ENCODE data around the gene DDX51.

Gene DDX51

DNA sequence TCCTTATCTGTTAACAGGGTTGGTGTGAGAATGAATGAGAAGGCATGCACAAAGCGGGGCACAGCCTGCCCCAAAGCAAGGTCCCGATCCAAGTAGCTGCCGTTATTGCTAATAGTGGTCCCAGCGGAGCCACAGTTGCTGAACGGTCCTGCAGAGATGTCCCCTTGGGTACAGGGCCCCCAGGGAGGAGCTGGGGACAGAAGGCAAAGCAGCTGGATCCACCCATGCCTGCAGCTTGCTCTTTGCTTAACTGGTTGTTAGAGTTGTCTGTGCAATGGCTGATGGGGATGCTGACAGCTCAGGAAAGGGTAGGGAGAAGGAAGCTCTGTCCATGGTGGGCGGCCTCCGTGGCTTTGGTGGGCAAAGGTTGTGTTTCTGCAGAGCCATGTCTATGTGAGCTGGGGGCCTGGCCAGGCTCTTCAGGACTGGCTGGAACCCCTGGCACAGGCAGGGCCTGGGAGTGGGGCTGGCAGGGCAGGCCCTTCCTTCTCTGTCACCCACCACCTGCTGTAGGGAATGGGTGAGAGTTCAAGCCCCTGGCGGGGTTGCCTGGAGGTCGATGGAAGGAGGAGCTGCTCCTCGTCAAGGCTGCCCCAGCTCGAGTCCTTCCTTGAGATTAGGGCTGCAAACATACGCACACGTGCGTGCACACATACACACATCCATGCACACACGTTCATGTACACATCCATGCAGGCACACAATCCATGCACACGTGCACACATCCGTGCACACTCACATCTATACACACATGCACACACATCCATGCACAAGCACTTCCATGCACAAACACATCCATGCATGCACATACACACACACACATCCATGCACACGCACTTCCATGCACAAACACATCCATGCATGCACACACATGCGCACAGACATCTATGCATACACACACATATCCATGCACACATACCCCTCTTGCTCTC lies 35.6 kb upstream of the DDX51 start:
- DNase-seq (ENCODE audit: low spot score) = no peak

DNA sequence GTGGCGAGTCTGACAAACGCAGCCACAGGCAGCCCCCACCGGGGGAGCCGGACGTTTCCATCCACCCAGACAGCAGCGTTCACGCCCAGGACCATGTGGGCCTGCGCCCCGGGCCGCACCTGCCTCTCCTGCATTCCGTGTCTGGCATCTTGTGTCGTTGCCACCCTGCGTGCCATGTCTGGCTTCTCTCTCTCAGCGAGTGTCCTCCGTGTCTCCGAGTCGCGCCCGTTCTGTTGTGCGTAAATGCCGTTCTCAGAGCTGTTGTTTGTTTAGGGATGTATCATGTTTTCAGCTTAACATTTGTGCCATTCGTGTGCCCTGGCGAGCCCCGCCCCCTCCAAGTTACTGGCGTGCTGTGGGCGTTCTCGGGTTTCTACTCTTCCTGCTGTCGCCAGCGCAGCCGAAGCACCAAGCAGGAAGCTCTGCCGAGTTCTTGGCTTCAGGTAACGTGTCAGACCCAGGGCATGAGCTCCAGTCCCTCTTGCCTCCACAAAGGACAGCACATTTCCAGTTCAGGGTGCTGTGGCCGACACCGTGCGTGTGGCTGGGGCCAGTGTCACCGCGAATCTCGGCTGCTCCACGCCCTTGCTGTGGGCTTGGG lies 34.8 kb upstream of the DDX51 start:
- no peak for DNase-seq (ENCODE audit: low spot score)

DNA sequence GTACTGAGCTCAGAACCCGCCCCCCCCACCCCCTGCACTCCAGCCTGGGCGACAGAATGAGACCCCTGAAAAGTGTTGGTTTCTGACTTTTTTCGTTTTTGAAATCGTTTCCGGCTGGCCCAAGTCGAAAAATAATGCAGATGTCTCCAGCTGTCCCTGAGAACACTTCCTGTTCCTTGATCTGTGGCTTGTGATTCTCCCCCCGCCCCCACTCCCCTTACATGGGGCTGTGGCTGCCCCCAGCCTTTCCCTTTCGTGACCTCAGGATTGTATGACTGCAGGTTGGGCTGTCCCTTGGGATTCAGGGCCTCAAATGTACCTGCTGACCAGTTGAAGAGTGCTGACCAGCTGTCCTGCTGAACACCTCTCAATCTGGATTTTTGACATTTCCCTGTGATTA lies 34.2 kb upstream of the DDX51 start:
- no peak for DNase-seq (ENCODE audit: low spot score)

DNA sequence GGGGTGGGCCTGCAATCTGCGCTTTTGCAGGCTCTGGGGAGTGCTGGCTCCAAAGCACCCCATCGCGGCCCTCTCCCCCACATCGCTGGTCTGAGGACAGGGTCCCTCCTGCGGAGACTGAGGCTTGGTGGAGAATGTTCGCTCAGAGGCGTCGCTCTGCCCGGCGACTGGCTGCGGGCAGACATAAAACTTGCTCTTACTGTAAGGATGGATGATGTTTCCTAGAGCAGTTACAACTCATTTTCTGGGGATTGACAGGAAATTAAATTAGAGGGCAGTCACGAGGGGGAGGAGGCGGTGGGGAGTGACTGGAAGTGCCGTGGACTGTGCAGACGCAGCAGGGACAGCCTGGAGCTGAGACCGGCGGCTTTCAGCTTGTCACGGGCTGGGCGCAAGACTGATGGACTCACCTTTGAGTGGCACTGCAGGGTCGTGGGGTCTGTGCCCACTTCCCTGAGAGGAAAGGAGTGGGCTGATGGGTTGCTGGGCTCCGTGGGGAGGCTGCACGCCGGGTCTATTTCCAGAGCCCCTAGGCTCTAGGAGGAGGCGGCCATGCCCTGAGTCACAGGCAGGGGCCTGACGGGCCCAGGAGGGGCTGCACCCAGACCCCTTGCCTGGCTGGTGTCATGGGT lies 32.9 kb upstream of the DDX51 start:
- peak; percentile 72 for DNase-seq (ENCODE audit: low spot score)

DNA sequence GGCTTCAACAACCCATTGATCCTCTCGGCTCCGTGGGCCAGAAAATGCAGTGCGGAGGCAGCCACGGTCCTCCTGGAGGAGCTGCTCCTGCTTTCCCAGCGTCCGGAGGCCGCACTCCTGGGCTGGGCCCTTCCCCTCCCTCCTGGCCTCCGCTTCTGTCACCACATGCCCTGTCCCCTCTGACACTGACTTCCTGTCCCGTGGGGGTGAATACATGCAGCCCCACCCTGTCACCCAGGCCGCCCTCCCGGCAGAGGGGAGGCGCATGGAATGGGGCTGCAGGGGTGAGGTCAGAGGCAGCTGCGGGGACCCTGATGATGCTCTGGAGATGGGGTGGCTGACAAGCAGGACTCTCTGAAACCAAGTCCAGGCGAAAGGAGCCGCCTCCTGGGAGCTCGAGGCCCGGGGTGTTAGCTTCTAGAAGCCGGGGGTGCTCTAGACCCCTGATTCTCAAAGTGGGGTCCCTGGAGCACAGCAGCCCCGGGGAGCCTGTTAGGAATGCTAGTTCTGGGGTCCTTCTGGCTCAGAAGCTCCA lies 32.3 kb upstream of the DDX51 start:
- no peak for DNase-seq (ENCODE audit: low spot score)

DNA sequence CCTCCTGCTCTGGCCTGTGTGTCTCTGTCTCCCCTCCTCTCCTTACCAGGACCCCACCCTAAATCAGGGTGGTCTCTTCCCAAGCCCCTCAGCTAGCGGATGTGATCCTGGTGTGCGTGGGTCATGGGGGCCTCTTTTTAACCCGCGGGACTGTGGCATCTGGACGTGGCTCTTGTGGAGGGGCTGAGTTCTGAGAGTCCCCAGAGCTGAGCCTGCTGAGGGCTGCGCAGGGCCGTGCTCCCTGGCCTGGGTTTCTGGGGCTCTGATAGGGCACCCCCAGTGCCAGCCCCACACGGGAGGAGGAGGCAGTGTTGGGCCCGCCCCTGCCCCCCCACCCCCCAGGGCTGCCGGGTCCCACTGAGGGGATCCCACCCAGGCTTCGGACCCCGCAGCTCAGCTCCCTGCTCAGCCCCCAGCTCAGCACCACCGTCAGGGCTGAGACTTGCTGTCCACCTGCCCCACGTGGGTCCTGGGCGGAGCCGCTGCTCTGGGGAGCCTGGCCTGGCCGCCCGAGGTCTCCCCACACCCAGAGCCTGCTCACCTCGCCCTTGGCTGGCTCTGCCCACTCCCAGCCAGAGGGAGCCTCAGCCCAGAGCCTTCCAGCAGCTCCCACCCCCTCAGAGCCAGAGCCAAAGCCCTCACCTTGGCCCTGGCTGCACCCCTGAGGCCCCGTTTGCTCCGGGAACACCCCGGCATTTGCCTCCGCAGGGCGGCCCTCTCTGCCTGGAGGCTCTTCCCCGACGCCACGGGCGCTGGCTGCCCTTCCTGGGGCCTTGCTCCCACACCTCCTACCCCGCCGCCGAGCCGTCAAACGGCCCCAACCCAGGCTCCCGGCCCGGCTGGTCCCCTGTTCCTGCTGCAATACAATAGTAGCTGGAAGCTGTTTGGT lies 31.6 kb upstream of the DDX51 start:
- no peak for DNase-seq (ENCODE audit: low spot score)

DNA sequence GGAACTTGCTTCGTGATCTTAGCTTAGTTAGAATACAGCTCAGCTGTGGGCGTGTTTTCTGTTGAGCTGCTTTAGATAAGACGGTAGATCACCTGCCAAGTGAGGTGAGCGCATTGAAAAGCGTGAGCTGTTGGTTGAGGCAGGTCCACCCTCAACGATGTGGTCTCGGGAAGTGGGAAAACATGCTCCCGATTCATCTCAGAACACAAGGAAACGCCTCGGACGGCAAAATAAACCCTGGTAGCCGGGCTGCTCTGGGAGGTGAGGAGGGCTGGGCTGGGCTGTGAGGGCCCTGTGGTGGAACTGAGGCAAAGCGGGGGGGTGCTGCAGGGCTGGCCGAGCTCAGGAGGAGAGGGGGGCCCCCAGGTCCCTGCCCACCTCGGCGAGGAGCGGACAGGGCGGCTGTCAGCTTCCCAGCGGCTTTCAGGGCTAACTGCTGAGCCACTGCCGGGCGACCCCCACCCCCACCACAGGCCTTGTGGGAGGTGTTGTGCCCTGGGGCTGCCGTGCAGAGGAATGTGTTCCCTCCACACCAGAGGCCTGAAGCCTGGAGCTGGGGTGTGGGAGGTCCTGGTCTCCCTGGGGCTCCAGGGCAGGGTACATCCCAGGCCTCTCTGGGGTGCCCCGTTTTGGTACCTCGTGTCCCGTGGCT lies 30.8 kb upstream of the DDX51 start:
- no peak for DNase-seq (ENCODE audit: low spot score)

DNA sequence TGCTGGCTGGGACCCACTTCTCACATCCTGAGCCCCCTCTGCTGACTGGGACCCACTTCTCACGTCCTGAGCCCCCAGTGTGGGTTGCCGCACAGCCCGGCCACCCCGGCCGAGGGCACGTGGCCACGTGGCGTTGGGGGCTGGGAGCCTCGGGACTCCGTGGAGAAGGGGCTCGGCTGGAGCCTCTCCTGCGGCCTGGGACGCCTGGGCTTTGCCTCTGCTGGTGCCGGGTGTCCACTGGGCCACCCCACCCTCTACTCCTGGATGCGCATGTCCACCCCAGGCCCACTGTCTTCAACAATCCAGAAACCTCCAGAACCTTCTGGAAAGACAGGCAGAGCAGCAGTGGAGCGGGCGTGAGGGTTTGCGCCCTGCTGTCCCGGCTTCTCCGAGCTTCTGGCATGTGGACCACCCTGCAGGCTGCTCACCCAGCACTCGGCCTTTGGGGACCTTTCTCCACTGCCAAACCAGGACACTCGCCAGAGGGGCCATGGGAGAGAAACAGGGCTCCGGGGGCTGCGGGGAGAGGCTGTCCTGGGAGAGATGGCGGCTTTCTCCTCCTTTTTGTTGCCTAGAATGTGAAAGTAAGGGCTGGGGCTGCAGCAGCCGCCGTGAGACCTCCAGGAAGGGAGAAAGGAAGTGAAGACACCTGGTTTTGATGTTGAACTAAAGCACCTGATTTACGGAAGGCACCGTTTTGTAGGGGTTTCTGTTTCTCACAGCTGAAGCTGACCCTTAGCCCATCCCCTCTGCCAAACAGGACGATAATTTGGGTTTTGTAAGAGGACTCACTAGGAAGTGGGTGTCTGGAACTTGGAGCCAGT lies 30.1 kb upstream of the DDX51 start:
- no peak for DNase-seq (ENCODE audit: low spot score)

DNA sequence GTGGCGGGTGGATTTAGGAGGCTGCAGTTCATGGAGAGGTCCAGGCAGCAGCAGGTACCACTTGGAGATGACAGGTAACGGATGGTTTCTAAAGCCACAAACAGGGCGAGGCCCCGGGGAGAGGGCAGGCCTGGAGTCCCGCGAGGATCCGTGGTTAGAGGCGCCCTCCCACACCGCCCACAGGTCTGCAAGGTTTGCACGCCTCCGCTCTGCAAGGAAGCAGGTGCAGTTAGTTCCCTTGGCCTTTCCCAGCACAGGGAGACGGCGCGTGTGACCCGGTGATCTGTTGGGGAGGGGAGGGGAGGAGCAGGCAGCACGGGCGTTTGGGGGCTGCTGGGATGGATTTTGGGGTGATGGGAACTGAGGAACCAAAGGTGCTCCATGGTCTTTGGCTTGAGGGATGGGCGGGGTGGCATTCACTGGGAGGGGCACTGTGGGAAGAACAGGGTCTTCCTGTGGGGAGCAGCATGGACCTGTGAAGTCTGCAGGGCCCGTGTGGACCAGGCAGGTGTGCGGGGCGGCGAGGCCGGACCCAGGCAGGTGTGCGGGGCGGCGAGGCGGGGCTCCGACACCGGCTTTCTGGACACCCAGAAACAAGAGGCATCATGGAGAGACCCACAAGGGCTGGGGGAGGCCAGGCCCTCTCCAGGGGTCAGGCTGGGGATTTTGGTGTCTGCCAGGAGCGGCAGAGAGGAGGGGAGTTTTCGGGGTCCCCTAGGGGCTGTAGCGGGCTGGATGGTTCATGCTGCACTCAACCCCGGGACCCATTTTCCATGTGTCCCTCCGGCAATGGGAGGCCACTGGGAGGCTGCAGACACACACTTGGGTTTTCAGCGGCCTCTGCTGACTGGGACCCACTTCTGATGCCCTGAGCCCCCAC lies 29.3 kb upstream of the DDX51 start:
- DNase-seq (ENCODE audit: low spot score) = no peak

DNA sequence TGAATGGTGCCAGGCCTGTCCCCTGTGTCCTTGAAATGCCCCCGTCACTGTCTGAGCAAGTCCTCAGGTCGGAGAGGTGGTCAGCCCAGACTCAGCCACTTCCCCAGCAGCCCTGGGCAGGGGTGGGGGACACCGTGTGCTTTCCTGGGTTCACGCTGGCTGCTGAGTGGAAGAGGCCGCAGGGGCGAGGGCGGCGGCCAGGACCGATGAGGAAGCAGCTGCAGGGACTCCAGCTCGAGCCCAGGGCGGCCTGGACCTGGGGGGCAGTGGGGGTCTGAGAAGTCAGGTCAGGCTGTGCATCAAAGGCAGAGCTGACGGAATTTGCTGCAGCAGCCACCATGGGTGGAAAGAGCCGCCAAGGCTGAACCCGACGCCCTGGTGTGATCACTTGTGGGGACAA lies 28.5 kb upstream of the DDX51 start:
- DNase-seq (ENCODE audit: low spot score) = no peak

DNA sequence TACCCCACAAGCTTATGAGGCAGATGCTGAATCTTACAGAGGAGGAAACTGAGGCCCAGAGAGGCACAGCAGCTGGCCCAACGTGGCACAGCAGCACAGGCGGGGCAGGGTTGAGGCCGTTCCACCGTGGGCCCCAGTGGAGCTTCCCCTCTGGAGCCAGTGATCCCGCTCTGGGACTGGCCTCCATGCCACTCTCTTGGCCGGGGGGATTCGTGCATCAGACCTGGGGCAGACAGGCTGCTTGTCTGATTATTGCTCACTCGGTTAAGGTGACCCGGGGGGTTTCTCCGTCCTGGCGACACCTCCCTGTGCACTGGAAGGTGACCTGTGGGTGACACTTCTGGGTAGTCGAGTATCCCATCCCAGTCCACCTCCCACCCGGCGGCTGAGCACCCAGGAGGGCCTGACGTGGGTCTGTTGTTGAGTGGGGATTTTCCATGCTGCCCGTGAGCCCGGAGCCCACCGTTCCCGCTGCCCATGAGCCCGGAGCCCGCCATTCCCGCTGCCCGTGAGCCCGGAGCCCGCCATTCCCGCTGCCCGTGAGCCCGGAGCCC lies 27.9 kb upstream of the DDX51 start:
- DNase-seq (ENCODE audit: low spot score) = no peak

DNA sequence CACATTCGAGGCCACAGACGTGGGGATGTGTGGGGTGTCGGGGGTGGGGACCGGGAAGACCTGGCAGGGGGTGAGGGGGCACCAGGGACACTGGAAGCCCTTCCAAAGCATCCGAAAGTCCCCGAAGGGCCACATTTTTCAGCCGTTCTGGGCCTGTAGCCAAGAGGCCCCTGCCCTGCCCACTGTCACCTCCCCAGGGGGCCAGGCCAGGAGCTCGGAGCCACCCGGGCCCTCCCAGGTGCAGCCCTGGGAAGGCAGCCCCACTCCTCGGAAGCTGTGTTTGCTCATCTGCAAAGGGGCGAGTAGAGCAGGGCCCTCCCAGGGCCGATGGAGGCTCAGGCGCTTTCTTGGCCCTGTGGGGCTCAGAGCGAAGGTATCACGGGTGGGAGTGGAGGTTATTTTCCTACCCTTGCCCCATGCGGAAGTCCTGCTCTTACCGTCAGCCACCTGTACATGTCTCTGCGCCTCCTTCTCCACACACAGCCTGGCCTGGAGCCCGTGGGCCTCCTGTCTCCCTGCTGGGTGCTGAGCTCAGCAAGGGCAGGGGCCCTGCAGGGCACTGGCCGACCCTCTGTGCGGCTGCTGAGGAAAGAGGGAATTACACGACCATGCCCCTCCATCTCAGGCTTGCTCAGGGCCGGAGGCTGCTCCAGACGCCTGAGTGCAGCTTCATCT lies 27.3 kb upstream of the DDX51 start:
- DNase-seq (ENCODE audit: low spot score) = no peak

DNA sequence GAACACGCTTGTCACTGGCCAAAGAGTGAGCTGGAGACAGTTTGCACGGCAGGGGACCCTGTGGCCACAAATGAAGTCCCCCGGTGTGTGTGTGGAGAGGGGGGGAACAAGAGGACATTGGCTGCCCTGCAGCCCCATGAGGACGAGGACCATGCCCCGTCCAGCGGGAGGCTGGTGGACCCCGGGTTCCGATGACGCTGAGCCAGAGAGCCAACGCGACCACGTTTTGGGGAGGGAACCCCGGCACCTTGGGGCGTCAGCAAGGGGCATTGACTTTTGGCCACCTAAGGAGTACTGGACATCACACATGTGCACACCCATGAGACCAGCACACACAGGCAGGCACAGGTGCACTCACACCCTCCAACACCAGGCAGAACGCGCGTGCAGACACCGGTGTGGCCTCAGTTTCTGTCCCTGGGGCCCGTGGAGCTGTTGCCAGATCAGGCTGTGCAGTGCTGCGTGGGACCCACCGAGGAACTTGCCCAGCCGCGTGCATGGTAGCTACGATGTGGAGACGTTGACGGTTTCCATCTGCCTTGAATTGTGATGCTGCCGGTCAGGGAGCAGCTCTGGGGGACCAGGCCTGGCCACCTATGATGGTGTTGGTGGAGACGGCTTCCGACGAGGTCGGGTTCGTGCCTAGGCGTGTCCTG lies 26.6 kb upstream of the DDX51 start:
- DNase-seq (ENCODE audit: low spot score) = no peak

DNA sequence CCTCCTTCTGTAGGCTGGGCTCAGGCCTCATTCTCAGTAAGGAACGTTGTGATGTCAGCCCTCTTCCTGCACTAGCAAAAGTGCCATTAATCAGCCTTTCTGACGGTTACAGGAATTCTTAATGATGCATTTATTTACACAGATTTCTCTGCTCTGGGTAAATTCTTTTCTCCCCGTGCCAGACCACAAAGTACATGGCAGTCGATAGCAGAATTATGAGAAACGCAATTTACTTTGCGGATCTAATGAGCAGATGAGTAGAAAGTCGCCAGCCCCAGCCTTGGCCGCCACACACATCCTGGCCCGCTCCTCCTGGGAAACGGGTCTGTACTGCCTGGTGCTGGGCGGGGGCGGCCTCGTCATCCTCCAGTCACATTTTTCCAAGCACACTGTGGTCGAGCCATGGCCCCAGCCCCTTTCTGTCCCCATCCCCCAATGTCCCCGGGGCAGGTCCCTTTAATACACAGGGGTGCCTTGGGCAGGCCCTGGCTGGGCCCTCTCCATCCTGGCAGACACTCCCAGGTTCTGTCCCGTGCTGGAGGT lies 26.0 kb upstream of the DDX51 start:
- no peak for DNase-seq (ENCODE audit: low spot score)

DNA sequence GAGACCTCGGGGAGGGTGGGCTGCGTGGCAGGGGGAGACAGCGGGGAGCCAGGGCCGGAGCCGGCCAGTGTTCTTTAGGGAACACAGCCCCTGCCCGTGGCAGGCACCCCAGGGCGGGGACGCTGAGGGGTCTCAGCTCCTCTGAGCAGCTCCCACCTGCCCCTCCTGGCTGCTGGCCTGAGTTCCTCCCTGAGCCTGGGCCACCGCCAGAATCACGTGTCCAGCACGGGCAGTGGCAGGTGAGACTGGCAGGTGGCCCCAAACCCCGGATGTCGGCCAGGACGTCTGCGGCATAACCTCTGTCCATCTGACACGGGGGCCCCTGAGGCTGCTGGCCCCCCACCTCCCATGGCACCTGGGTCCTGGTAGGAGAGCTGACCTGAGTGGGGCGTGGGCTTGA lies 25.3 kb upstream of the DDX51 start:
- DNase-seq (ENCODE audit: low spot score) = no peak

DNA sequence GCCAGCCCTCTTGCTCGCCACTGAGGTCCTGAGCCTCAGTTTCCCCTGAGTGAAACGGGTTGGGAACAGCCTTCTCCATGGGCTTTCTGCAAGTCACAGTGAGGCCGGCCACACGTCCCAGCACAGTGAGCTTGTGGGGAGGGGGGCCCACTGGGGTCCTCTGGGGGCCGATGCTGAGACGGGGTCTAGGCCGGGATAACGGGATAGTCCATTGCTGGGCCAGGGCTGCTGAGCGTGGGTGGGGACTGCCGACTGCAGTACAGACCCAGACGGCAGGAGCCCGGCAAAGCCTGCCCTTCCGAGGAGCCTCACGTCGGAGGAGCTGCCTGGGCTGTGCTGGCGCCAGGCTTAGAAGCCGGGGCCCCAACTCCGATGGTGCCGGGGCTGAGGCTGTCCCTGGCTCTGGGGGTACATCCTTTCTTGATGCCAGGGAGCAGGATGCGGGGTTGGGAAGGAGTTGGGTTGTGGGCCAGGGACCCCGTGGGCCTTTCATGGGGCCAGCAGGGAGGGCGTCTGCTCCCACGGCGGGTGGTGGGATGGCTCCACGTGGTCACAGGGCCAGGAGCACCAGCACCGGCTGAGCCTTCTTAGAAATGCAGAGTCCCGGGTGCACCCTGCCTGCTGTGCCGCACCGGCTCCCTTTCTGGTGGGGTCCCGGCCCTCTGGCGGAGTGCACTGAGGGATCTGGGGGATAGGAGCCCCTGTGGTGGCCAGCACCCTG lies 24.4 kb upstream of the DDX51 start:
- no peak for DNase-seq (ENCODE audit: low spot score)
